HCT116 (cell line): ENCODE measurements around the gene MMS22L. TPM values are rescaled to one million over a fixed set of nuclear protein-coding genes. Genes with fewer than 3 reads are reported as not detected.

Experiments
- ATAC-seq: fragments of 200-7000 bp; cut with Tn5 transposase; 2 replicates; pipeline ENCODE4 v1.9.1; 2020; ENCODE audit warnings: mild to moderate bottlenecking, moderate library complexity
- BruUV-seq: library from RNA; stranded (reverse); fragments of 400-500 nt; replicated peaks from 2 replicates; lab custom pipeline; 2021; lab: Mats Ljungman, UMichigan
- CTCF ChIA-PET: fragments of 300-600 bp; sonication (Branson Sonifier 250); formaldehyde crosslinking; loops from one replicate; lab custom pipeline; 2021; ENCODE audit warnings: antibody characterized with exemption; lab: Charles Lee
- POLR2A ChIA-PET: fragments of 300-600, 350-600 bp; sonication (Branson Sonifier 250); formaldehyde crosslinking; loops from one replicate; lab custom pipeline; 2021; ENCODE audit warnings: antibody characterized with exemption; lab: Charles Lee
- RAD21 ChIA-PET, 2 experiments: fragments of 300-600 bp; sonication (Branson Sonifier 250); formaldehyde crosslinking; loops; one replicate each; lab custom pipeline; 2023; ENCODE audit warnings: low total read pairs in 2 of 2; ENCODE audit not compliant: uncharacterized antibody in 2 of 2, unreplicated experiment in 2 of 2, low non-redundant PET in 1 of 2; lab: Charles Lee
- DNase-seq: peaks from one replicate; pipeline ENCODE4 v3.0.0-alpha.2; 2010; ENCODE audit warnings: low read depth, low spot score
- H2AFZ ChIP-seq: fragments of 200-600 bp; shearing (Covaris generic), sonication (generic); 2 replicates; pipeline ENCODE4 v1.6.1; 2017; ENCODE audit warnings: low read depth, mixed run types, mixed read lengths, antibody characterized with exemption, low read length; ENCODE audit not compliant: poor library complexity, severe bottlenecking
- H3K27ac ChIP-seq: 2 replicates; pipeline ENCODE4 v1.5.1; 2012; ENCODE audit warnings: low read depth, low read length
- H3K27me3 ChIP-seq: fragments of 200-600 bp; sonication (generic); 2 replicates; pipeline ENCODE4 v1.6.1; 2016; ENCODE audit warnings: mixed run types, low read length, mixed read lengths; ENCODE audit not compliant: insufficient read depth
- H3K36me3 ChIP-seq, 2 experiments: fragments of 200-500 bp in 1 of 2; fragments of 200-600 bp in 1 of 2; sonication (Bioruptor generic) in 1 of 2; sonication (generic) in 1 of 2; 2 replicates each; pipeline versions ENCODE4 v1.5.1 to v1.6.1; 2014 to 2016; ENCODE audit warnings: low read length in 2 of 2, inconsistent platforms in 1 of 2, mixed read lengths in 1 of 2, mixed run types in 1 of 2; ENCODE audit not compliant: insufficient read depth in 2 of 2, control insufficient read depth in 1 of 2
- H3K4me1 ChIP-seq, 2 experiments: fragments of 200-600 bp in 1 of 2; sonication (generic) in 1 of 2; 2 replicates each; pipeline versions ENCODE4 v1.5.1 to v1.6.1; 2012 to 2017; ENCODE audit warnings: low read length in 2 of 2, inconsistent platforms in 1 of 2, mild to moderate bottlenecking in 1 of 2, mixed read lengths in 1 of 2, mixed run types in 1 of 2, moderate library complexity in 1 of 2; ENCODE audit not compliant: insufficient read depth in 2 of 2, control insufficient read depth in 1 of 2
- H3K4me2 ChIP-seq: fragments of 200-600 bp; sonication (generic); 2 replicates; pipeline ENCODE4 v1.6.1; 2017; ENCODE audit warnings: mixed run types, low read length, mixed read lengths
- H3K4me3 ChIP-seq, 2 experiments: fragments of 200-600 bp in 1 of 2; sonication (generic) in 1 of 2; replicated peaks in 1 of 2; 2 replicates each; pipeline ENCODE4 v1.5.1; 2011 to 2016; ENCODE audit warnings: low read length in 2 of 2, control low read depth in 1 of 2, low read depth in 1 of 2, mild to moderate bottlenecking in 1 of 2, mixed read lengths in 1 of 2, mixed run types in 1 of 2
- H3K79me2 ChIP-seq: fragments of 200-600 bp; sonication (generic); 2 replicates; pipeline ENCODE4 v1.6.1; 2017; ENCODE audit warnings: mild to moderate bottlenecking, mixed run types, low read length, moderate library complexity, mixed read lengths; ENCODE audit not compliant: insufficient read depth
- H3K9ac ChIP-seq: fragments of 200-600 bp; sonication (generic); 2 replicates; pipeline ENCODE4 v1.6.1; 2016; ENCODE audit warnings: low read length, mixed read lengths
- H3K9me2 ChIP-seq: fragments of 200-600 bp; sonication (generic), shearing (Covaris generic); 2 replicates; pipeline ENCODE4 v1.6.1; 2017; ENCODE audit warnings: mixed run types, mild to moderate bottlenecking, moderate library complexity; ENCODE audit not compliant: insufficient read depth
- H3K9me3 ChIP-seq, 2 experiments: fragments of 200-500 bp in 1 of 2; fragments of 200-600 bp in 1 of 2; sonication (Bioruptor generic) in 1 of 2; sonication (generic) in 1 of 2; 2 replicates each; pipeline ENCODE4 v1.6.1; 2014 to 2017; ENCODE audit warnings: low read length in 2 of 2, mixed read lengths in 2 of 2, inconsistent platforms in 1 of 2, low read depth in 1 of 2, mild to moderate bottlenecking in 1 of 2, mixed run types in 1 of 2, moderate library complexity in 1 of 2; ENCODE audit not compliant: control insufficient read depth in 1 of 2, insufficient read depth in 1 of 2
- H4K20me1 ChIP-seq: fragments of 200-600 bp; sonication (generic), shearing (Covaris generic); 2 replicates; pipeline ENCODE4 v1.6.1; 2017; ENCODE audit warnings: mixed run types, mild to moderate bottlenecking, moderate library complexity; ENCODE audit not compliant: insufficient read depth
- CEBPB ChIP-seq: IDR thresholded peaks from 2 replicates; pipeline ENCODE4 v1.6.1; 2012; ENCODE audit warnings: low read depth
- ELF1 ChIP-seq: IDR thresholded peaks from 2 replicates; pipeline ENCODE4 v1.6.1; 2012; ENCODE audit warnings: low read depth, borderline replicate concordance
- EZH2phosphoT487 ChIP-seq: fragments of 200-600 bp; IDR thresholded peaks from 2 replicates; pipeline ENCODE4 v1.6.1; 2018; ENCODE audit warnings: antibody characterized with exemption, borderline replicate concordance
- FOSL1 ChIP-seq: IDR thresholded peaks from 2 replicates; pipeline ENCODE4 v1.6.1; 2012; ENCODE audit warnings: low read depth
- RAD21 ChIP-seq: IDR thresholded peaks from 2 replicates; pipeline ENCODE4 v1.6.1; 2012; ENCODE audit warnings: low read depth, mild to moderate bottlenecking
- SIN3A ChIP-seq: IDR thresholded peaks from 2 replicates; pipeline ENCODE4 v1.6.1; 2012; ENCODE audit warnings: low read depth
- SP1 ChIP-seq: IDR thresholded peaks from 2 replicates; pipeline ENCODE4 v1.6.1; 2012; ENCODE audit warnings: low read depth
- SRF ChIP-seq: IDR thresholded peaks from 2 replicates; pipeline ENCODE4 v1.6.1; 2012; ENCODE audit warnings: low read depth
- TCF7L2 ChIP-seq: IDR thresholded peaks from 2 replicates; pipeline ENCODE4 v1.7.0; 2011; ENCODE audit warnings: borderline replicate concordance, inconsistent platforms; ENCODE audit not compliant: insufficient read depth, insufficient read length; ENCODE audit errors: extremely low read depth
- ZFX ChIP-seq: fragments of 450-650 bp; IDR thresholded peaks from 2 replicates; pipeline ENCODE4 v1.6.1; 2017
- ZNF274 ChIP-seq: fragments of 200-500 bp; sonication (Bioruptor generic); IDR thresholded peaks from 2 replicates; pipeline ENCODE4 v1.6.1; 2014; ENCODE audit warnings: mild to moderate bottlenecking, low read depth, low read length, inconsistent platforms
- intact Hi-C: fragments of 100-400 bp; cut with micrococcal nuclease; formaldehyde crosslinking; loops from 2 replicates; pipeline ENCODE4 v1.10.0; 2022
- total RNA-seq: library from RNA; stranded (reverse); gene quantifications from one replicate; pipeline ENCODE4 v1.2.1, GENCODE V29; 2021; ENCODE audit not compliant: unreplicated experiment
- TF ChIP-seq, protein P1 (sequence below): IDR thresholded peaks from 2 replicates; pipeline ENCODE4 v1.6.1; 2012
- TF ChIP-seq, protein P2 (sequence below), 3 experiments: fragments of 200-600 bp in 1 of 3; sonication (generic) in 1 of 3; IDR thresholded peaks in 2 of 3; conservative IDR thresholded peaks in 1 of 3; 2 replicates each; pipeline ENCODE4 v1.5.1; 2012 to 2017; ENCODE audit warnings: low read depth in 2 of 3, low read length in 2 of 3, antibody characterized with exemption in 1 of 3, borderline replicate concordance in 1 of 3, control low read depth in 1 of 3, mild to moderate bottlenecking in 1 of 3, mixed read lengths in 1 of 3, mixed run types in 1 of 3, moderate library complexity in 1 of 3; ENCODE audit not compliant: insufficient read depth in 1 of 3
- TF ChIP-seq, protein P3 (sequence below): IDR thresholded peaks from 2 replicates; pipeline ENCODE4 v1.6.1; 2011; ENCODE audit warnings: mild to moderate bottlenecking, low read length, moderate library complexity; ENCODE audit not compliant: insufficient replicate concordance; ENCODE audit errors: extremely low read depth
- TF ChIP-seq, protein P4 (sequence below): IDR thresholded peaks from 2 replicates; pipeline ENCODE4 v1.6.1; 2012; ENCODE audit warnings: low read depth

MMS22L gene
- total RNA-seq, 1 experiment from 2014 or later, result 44.1 TPM

DNA sequence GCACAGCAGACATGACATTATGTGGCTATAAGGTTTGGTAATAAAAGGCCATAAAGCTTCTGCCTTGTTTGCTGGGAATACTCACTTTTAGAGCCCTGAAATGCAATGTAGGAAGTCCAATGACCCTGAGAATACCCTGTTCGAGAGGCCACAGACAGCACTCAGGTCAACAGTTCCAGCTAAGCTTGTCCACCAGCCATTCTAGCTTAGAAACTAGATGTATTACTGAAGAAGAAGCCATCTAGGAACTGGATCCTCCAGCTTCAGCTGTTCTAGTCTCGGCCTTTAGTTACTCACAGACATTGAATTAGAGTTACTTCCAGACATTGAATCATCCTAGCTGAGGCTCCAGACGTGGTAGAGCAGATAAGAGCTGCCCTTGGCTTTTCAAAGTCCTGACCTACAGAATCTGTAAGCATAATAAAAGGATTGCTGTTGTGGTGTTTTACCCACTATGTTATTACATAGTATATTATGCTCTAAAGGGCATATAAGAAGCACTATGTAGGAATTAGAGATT, 84.9 kb downstream of the MMS22L start:
- DNase-seq, result no peak
- no peaks in the 10 kb centered on the region for H3K27me3 ChIP-seq
- TF ChIP-seq CEBPB, result no peak
- no peak for TF ChIP-seq EZH2phosphoT487
- no peak for TF ChIP-seq RAD21
- TF ChIP-seq, protein P1, sequence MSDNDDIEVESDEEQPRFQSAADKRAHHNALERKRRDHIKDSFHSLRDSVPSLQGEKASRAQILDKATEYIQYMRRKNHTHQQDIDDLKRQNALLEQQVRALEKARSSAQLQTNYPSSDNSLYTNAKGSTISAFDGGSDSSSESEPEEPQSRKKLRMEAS, result no peak
- TF ChIP-seq, protein P2, sequence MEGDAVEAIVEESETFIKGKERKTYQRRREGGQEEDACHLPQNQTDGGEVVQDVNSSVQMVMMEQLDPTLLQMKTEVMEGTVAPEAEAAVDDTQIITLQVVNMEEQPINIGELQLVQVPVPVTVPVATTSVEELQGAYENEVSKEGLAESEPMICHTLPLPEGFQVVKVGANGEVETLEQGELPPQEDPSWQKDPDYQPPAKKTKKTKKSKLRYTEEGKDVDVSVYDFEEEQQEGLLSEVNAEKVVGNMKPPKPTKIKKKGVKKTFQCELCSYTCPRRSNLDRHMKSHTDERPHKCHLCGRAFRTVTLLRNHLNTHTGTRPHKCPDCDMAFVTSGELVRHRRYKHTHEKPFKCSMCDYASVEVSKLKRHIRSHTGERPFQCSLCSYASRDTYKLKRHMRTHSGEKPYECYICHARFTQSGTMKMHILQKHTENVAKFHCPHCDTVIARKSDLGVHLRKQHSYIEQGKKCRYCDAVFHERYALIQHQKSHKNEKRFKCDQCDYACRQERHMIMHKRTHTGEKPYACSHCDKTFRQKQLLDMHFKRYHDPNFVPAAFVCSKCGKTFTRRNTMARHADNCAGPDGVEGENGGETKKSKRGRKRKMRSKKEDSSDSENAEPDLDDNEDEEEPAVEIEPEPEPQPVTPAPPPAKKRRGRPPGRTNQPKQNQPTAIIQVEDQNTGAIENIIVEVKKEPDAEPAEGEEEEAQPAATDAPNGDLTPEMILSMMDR (IDR thresholded peaks at IDR 0.05 in 2 of 3, conservative IDR thresholded peaks at IDR 0.05 in 1 of 3; ENCODE audit: borderline replicate concordance in 1 of 3, insufficient read depth in 1 of 3, low read depth in 2 of 3, low read length in 2 of 3), result no peak
- TF ChIP-seq, protein P3, sequence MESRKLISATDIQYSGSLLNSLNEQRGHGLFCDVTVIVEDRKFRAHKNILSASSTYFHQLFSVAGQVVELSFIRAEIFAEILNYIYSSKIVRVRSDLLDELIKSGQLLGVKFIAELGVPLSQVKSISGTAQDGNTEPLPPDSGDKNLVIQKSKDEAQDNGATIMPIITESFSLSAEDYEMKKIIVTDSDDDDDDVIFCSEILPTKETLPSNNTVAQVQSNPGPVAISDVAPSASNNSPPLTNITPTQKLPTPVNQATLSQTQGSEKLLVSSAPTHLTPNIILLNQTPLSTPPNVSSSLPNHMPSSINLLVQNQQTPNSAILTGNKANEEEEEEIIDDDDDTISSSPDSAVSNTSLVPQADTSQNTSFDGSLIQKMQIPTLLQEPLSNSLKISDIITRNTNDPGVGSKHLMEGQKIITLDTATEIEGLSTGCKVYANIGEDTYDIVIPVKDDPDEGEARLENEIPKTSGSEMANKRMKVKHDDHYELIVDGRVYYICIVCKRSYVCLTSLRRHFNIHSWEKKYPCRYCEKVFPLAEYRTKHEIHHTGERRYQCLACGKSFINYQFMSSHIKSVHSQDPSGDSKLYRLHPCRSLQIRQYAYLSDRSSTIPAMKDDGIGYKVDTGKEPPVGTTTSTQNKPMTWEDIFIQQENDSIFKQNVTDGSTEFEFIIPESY, result no peak
- TF ChIP-seq ELF1, result no peak
- TF ChIP-seq ZFX, result no peak
- TF ChIP-seq, protein P4, sequence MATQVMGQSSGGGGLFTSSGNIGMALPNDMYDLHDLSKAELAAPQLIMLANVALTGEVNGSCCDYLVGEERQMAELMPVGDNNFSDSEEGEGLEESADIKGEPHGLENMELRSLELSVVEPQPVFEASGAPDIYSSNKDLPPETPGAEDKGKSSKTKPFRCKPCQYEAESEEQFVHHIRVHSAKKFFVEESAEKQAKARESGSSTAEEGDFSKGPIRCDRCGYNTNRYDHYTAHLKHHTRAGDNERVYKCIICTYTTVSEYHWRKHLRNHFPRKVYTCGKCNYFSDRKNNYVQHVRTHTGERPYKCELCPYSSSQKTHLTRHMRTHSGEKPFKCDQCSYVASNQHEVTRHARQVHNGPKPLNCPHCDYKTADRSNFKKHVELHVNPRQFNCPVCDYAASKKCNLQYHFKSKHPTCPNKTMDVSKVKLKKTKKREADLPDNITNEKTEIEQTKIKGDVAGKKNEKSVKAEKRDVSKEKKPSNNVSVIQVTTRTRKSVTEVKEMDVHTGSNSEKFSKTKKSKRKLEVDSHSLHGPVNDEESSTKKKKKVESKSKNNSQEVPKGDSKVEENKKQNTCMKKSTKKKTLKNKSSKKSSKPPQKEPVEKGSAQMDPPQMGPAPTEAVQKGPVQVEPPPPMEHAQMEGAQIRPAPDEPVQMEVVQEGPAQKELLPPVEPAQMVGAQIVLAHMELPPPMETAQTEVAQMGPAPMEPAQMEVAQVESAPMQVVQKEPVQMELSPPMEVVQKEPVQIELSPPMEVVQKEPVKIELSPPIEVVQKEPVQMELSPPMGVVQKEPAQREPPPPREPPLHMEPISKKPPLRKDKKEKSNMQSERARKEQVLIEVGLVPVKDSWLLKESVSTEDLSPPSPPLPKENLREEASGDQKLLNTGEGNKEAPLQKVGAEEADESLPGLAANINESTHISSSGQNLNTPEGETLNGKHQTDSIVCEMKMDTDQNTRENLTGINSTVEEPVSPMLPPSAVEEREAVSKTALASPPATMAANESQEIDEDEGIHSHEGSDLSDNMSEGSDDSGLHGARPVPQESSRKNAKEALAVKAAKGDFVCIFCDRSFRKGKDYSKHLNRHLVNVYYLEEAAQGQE, result no peak
- TF ChIP-seq SP1, result no peak
- no peak for TF ChIP-seq TCF7L2
- no peak for TF ChIP-seq FOSL1
- no peak for TF ChIP-seq SRF
- TF ChIP-seq SIN3A, result no peak
- no peak for TF ChIP-seq ZNF274
- TF ChIP-seq, all 23 proteins: peak for 0
- no peak overlapping the region for H3K4me3 ChIP-seq
- H3K9ac ChIP-seq, result no peak overlapping the region
- no TSS peak for BruUV-seq
- ChIA-PET RAD21 (no interaction called here), POLR2A (interaction anchor here (0.6 kb wide), 1 partner anchor 17 kb away, joined by 3 read pairs; no protein-coding TSS in a partner anchor), CTCF (interaction anchor here (6.5 kb wide), 1 partner anchor 17 kb away, joined by 31 read pairs; no protein-coding TSS in a partner anchor)
- H2AFZ ChIP-seq, result no peak overlapping the region
- H3K36me3 ChIP-seq, result no peaks in the 10 kb centered on the region
- H3K9me2 ChIP-seq, result no peaks in the 10 kb centered on the region
- H3K9me3 ChIP-seq, result no peaks in the 10 kb centered on the region
- H3K4me1 ChIP-seq, result no peaks in the 10 kb centered on the region
- no peak overlapping the region for H3K4me2 ChIP-seq
- intact Hi-C loops, result no loop called here
- H3K27ac ChIP-seq, result no peak overlapping the region
- H4K20me1 ChIP-seq, result no peaks in the 10 kb centered on the region
- 0 out of 2 replicates have a peak, but pooled peaks cover 5% of the 10 kb centered on the region for H3K79me2 ChIP-seq
- no peak for ATAC-seq
